OCI-LY1 (cell line): ENCODE results near the gene ZNF407.
"Not testable (repeated sequence)": the region's sequence is repeated elsewhere in the genome, so short reads cannot be mapped to it uniquely, and the experiment has no call there.

Experiments used
- H2AFZ ChIP-seq: fragments of 200-600 bp; sonication (generic), shearing (Covaris generic); 2 replicates; pipeline ENCODE4 v1.6.0; 2014; ENCODE audit warnings: antibody characterized with exemption, mild to moderate bottlenecking, low read length
- H3F3A ChIP-seq: fragments of 200-600 bp; sonication (generic), shearing (Covaris generic); 2 replicates; pipeline ENCODE4 v1.6.0; 2014; ENCODE audit warnings: mild to moderate bottlenecking, antibody characterized with exemption, low read length, moderate library complexity; ENCODE audit not compliant: insufficient read depth
- H3K27ac ChIP-seq: fragments of 200-600 bp; sonication (generic); 2 replicates; pipeline ENCODE4 v1.5.1; 2014; ENCODE audit warnings: low read length, mixed run types, mild to moderate bottlenecking, low read depth; ENCODE audit not compliant: poor library complexity, severe bottlenecking
- H3K27me3 ChIP-seq: fragments of 200-600 bp; sonication (generic); 2 replicates; pipeline ENCODE4 v1.6.0; 2014; ENCODE audit warnings: antibody characterized with exemption, mild to moderate bottlenecking, low read length, moderate library complexity; ENCODE audit not compliant: insufficient read depth
- H3K36me3 ChIP-seq: fragments of 200-600 bp; sonication (generic); 2 replicates; pipeline ENCODE4 v1.6.1; 2014; ENCODE audit warnings: mild to moderate bottlenecking, antibody characterized with exemption, low read length, moderate library complexity, mixed read lengths; ENCODE audit not compliant: insufficient read depth
- H3K4me1 ChIP-seq: fragments of 200-600 bp; sonication (generic); 2 replicates; pipeline ENCODE4 v1.5.1; 2014; ENCODE audit warnings: mild to moderate bottlenecking, low read length, moderate library complexity; ENCODE audit not compliant: insufficient read depth, severe bottlenecking
- H3K4me2 ChIP-seq: fragments of 200-600 bp; sonication (generic), shearing (Covaris generic); 2 replicates; pipeline ENCODE4 v1.6.1; 2014; ENCODE audit warnings: low read length
- H3K4me3 ChIP-seq: fragments of 200-600 bp; sonication (generic); 2 replicates; pipeline ENCODE4 v1.5.1; 2014; ENCODE audit warnings: low read length, low read depth, mild to moderate bottlenecking, mixed read lengths; ENCODE audit not compliant: poor library complexity, severe bottlenecking
- H3K79me2 ChIP-seq: fragments of 200-600 bp; shearing (Covaris generic); 2 replicates; pipeline ENCODE4 v1.6.1; 2016; ENCODE audit warnings: mixed run types, low read length, mixed read lengths; ENCODE audit not compliant: insufficient read depth
- H3K9ac ChIP-seq: fragments of 200-600 bp; sonication (generic), shearing (Covaris generic); 2 replicates; pipeline ENCODE4 v1.6.1; 2014; ENCODE audit warnings: mild to moderate bottlenecking, low read length, mixed read lengths
- H3K9me2 ChIP-seq: fragments of 200-600 bp; sonication (generic), shearing (Covaris generic); 2 replicates; pipeline ENCODE4 v1.6.1; 2014; ENCODE audit warnings: low read depth, mild to moderate bottlenecking, low read length, mixed read lengths
- H3K9me3 ChIP-seq: fragments of 200-600 bp; shearing (Covaris generic); 2 replicates; pipeline ENCODE4 v1.6.1; 2014; ENCODE audit warnings: low read length, mixed read lengths
- H4K20me1 ChIP-seq: fragments of 200-600 bp; sonication (generic), shearing (Covaris generic); 2 replicates; pipeline ENCODE4 v1.6.0; 2016; ENCODE audit warnings: mild to moderate bottlenecking, low read length; ENCODE audit not compliant: insufficient read depth
- CTCF ChIP-seq: fragments of 200-600 bp; sonication (generic), shearing (Covaris generic); IDR thresholded peaks from 2 replicates; pipeline ENCODE4 v1.5.1; 2017; ENCODE audit warnings: mild to moderate bottlenecking, antibody characterized with exemption, low read length, moderate library complexity, mixed read lengths
- EZH2 ChIP-seq: fragments of 200-600 bp; sonication (generic), shearing (Covaris generic); IDR thresholded peaks from 2 replicates; pipeline ENCODE4 v1.8.0; 2017; ENCODE audit warnings: borderline replicate concordance, mixed run types, mild to moderate bottlenecking, antibody characterized with exemption, low read length, moderate library complexity, mixed read lengths

ZNF407 gene

GRCh38 chr18:74563999-74564398 lies 33.7 kb upstream of the ZNF407 start:
- Histone ChIP-seq H3K4me3 (no peak overlapping the region), H3F3A (no peaks in the 10 kb centered on the region), H3K9me3 (no peaks in the 10 kb centered on the region), H3K9ac (no peak overlapping the region), H3K27ac (no peak overlapping the region), H3K4me1 (no peaks in the 10 kb centered on the region), H3K79me2 (no peaks in the 10 kb centered on the region), H4K20me1 (no peaks in the 10 kb centered on the region), H2AFZ (no peak overlapping the region), H3K9me2 (no peaks in the 10 kb centered on the region), H3K36me3 (no peaks in the 10 kb centered on the region), H3K27me3 (no peaks in the 10 kb centered on the region; the same call in 1 of the 2 replicates), H3K4me2 (no peak overlapping the region)
- TF ChIP-seq EZH2 (no peak), CTCF (no peak)

- H3F3A ChIP-seq, H3K9me3 ChIP-seq, H4K20me1 ChIP-seq, H3K4me2 ChIP-seq, H3K9me2 ChIP-seq, H3K27ac ChIP-seq, H3K79me2 ChIP-seq, H3K4me1 ChIP-seq, H2AFZ ChIP-seq, H3K27me3 ChIP-seq, H3K9ac ChIP-seq, H3K4me3 ChIP-seq, H3K36me3 ChIP-seq: not testable (repeated sequence)
Measured at GRCh38 chr18:74565164-74565563, 32.5 kb upstream of the ZNF407 start.

GRCh38 chr18:74565993-74566392 lies 31.7 kb upstream of the ZNF407 start:
- H3K9me3 ChIP-seq, H3K79me2 ChIP-seq, H3K27me3 ChIP-seq, H2AFZ ChIP-seq, H3K9ac ChIP-seq, H3F3A ChIP-seq, H3K27ac ChIP-seq, H3K36me3 ChIP-seq, H3K9me2 ChIP-seq, H4K20me1 ChIP-seq, H3K4me3 ChIP-seq, H3K4me2 ChIP-seq, H3K4me1 ChIP-seq: not testable (repeated sequence)

- no peaks in the 10 kb centered on the region for H3K4me1 ChIP-seq
Measured at GRCh38 chr18:74567822-74568221, 29.8 kb upstream of the ZNF407 start.

More at GRCh38 chr18:74567822-74568221, 29.8 kb upstream of the ZNF407 start:
- H3F3A ChIP-seq = no peaks in the 10 kb centered on the region
- TF ChIP-seq CTCF (peak; percentile 49; the same call in 1 of the 2 replicates), EZH2 (no peak)
- H3K36me3 ChIP-seq = no peaks in the 10 kb centered on the region
- no peaks in the 10 kb centered on the region for H3K9me3 ChIP-seq
- no peaks in the 10 kb centered on the region for H3K9me2 ChIP-seq
- H3K27ac ChIP-seq = no peak overlapping the region
- no peak overlapping the region for H3K9ac ChIP-seq
- no peak overlapping the region for H3K4me2 ChIP-seq
- no peak overlapping the region for H2AFZ ChIP-seq
- no peaks in the 10 kb centered on the region; the same call in 1 of the 2 replicates for H3K27me3 ChIP-seq
- no peak overlapping the region for H3K4me3 ChIP-seq
- H3K79me2 ChIP-seq = no peaks in the 10 kb centered on the region
- H4K20me1 ChIP-seq = no peaks in the 10 kb centered on the region
